ENCODE results near the gene TRMT44.
"Not testable (repeated sequence)": the region's sequence is repeated elsewhere in the genome, so short reads cannot be mapped to it uniquely, and the experiment has no call there.

Gene TRMT44

GRCh38 chr4:8404791-8405515, 35.6 kb upstream of the TRMT44 start:
- H3K4me3 ChIP-seq (ENCODE audit: low read depth, low read length), result no peak overlapping the region
- H3K9me3 ChIP-seq, result no peaks in the 10 kb centered on the region
- H3K27me3 ChIP-seq, result no peaks in the 10 kb centered on the region
- no peaks in the 10 kb centered on the region; the same call in 1 of the 2 replicates for H3K36me3 ChIP-seq
- peaks cover under 1% of the 10 kb centered on the region for H3K4me1 ChIP-seq
- no peak for DNase-seq
- no peak for TF ChIP-seq CTCF (IDR thresholded peaks at IDR 0.05; ENCODE audit: low read depth, low read length)

- peaks cover 3% of the 10 kb centered on the region for H3K4me1 ChIP-seq
- TF ChIP-seq CTCF (IDR thresholded peaks at IDR 0.05; ENCODE audit: low read depth, low read length), result no peak
- DNase-seq, result no peak
- no peaks in the 10 kb centered on the region for H3K9me3 ChIP-seq
- no peaks in the 10 kb centered on the region for H3K27me3 ChIP-seq
- no peaks in the 10 kb centered on the region; the same call in 1 of the 2 replicates for H3K36me3 ChIP-seq
- no peak overlapping the region for H3K4me3 ChIP-seq (ENCODE audit: low read depth, low read length)
These were observed 35.1 kb upstream of the TRMT44 start for GRCh38 chr4:8405516-8405875.

GRCh38 chr4:8406887-8407286, 33.7 kb upstream of the TRMT44 start:
- not testable (repeated sequence) for H3K4me3 ChIP-seq (ENCODE audit: low read depth, low read length); H3K27me3 ChIP-seq; H3K9me3 ChIP-seq; H3K36me3 ChIP-seq; H3K4me1 ChIP-seq
- peak; percentile 51 for TF ChIP-seq CTCF (IDR thresholded peaks at IDR 0.05; ENCODE audit: low read depth, low read length)
- peak; percentile 81 for DNase-seq

- H3K4me1 ChIP-seq, result peaks cover 3% of the 10 kb centered on the region
- H3K36me3 ChIP-seq, result no peaks in the 10 kb centered on the region; the same call in 1 of the 2 replicates
- no peak overlapping the region for H3K4me3 ChIP-seq (ENCODE audit: low read depth, low read length)
- TF ChIP-seq CTCF (IDR thresholded peaks at IDR 0.05; ENCODE audit: low read depth, low read length), result no peak
- no peaks in the 10 kb centered on the region for H3K27me3 ChIP-seq
- DNase-seq, result no peak
- no peaks in the 10 kb centered on the region for H3K9me3 ChIP-seq
These were observed 33.3 kb upstream of the TRMT44 start for GRCh38 chr4:8407316-8407715.

- TF ChIP-seq CTCF (IDR thresholded peaks at IDR 0.05; ENCODE audit: low read depth, low read length), result no peak
- H3K9me3 ChIP-seq, result no peaks in the 10 kb centered on the region
- H3K36me3 ChIP-seq, result no peaks in the 10 kb centered on the region; the same call in 1 of the 2 replicates
- H3K4me1 ChIP-seq, result peaks cover 3% of the 10 kb centered on the region
- no peak overlapping the region for H3K4me3 ChIP-seq (ENCODE audit: low read depth, low read length)
- H3K27me3 ChIP-seq, result no peaks in the 10 kb centered on the region
- no peak for DNase-seq
These were observed 32.8 kb upstream of the TRMT44 start for GRCh38 chr4:8407756-8408155.

- no peaks in the 10 kb centered on the region for H3K27me3 ChIP-seq
- peak; percentile 74 for DNase-seq
- no peaks in the 10 kb centered on the region for H3K9me3 ChIP-seq
- no peak overlapping the region for H3K4me3 ChIP-seq (ENCODE audit: low read depth, low read length)
- TF ChIP-seq CTCF (IDR thresholded peaks at IDR 0.05; ENCODE audit: low read depth, low read length), result no peak
- H3K36me3 ChIP-seq, result no peaks in the 10 kb centered on the region; the same call in 1 of the 2 replicates
- peaks cover 3% of the 10 kb centered on the region; the same call in 1 of the 2 replicates for H3K4me1 ChIP-seq
These were observed 31.1 kb upstream of the TRMT44 start for GRCh38 chr4:8409264-8410065.

All from BE2C (cell line).